ENCODE results near the gene ZNF429. TPM values are rescaled to one million over a fixed set of nuclear protein-coding genes. Genes with fewer than 3 reads are reported as not detected.
"Not testable (repeated sequence)": the region's sequence is repeated elsewhere in the genome, so short reads cannot be mapped to it uniquely, and the experiment has no call there.

The ZNF429 gene
- total RNA-seq, 1 donor from 2014 or later = 7.9 TPM

DNA sequence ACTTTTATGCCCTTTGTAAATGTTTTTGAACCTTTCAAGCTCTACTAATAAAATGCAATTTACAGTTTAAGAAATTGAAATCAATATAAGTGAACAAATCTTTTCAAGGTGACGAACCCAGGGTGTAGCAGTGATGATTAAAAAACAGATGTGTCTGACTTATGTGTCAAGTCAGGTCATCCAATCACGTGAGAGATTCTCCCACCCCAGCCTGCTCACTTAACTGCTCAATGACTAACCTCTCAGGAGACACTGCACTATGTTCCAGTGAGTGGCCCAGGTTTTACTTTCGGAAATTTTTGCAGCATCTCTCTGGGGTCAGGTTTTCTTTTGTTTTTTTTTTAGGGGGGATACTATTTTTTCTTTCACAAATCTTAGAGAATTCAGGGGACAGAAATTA is 60.7 kb downstream of the ZNF429 start:
- no peaks in the 10 kb centered on the region for H3K27me3 ChIP-seq
- no peak overlapping the region for H3K27ac ChIP-seq
- H3K9me3 ChIP-seq = no peaks in the 10 kb centered on the region
- TF ChIP-seq POLR2A (IDR thresholded peaks at IDR 0.05) = no peak
- intact Hi-C loops (cut with DNase I) = no loop called here
- no peak for DNase-seq (ENCODE audit: extremely low spot score in 2 of 2)
- H3K4me3 ChIP-seq = no peak overlapping the region
- H3K36me3 ChIP-seq = peaks cover 0 to 19% of the 10 kb centered on the region in 2 donors
- peaks cover 11% of the 10 kb centered on the region for H3K4me1 ChIP-seq

DNA sequence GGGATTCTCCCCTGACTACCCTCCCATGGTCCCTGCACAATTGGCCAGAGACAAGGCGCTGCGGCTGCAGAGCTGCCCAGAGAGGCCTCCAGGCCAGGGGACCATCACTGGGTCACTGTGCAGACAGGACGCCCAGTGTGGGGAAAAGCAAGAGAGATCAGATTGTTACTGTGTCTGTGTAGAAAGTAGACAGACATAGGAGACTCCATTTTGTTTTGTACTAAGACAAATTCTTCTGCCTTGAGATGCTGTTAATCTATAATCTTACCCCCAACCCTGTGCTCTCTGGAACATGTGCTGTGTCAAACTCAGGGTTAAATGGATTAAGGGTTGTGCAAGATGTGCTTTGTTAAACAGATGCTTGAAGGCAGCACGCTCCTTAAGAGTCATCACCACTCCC is 62.4 kb downstream of the ZNF429 start:
- H3K27me3 ChIP-seq; H3K27ac ChIP-seq; intact Hi-C loops (cut with DNase I); H3K4me3 ChIP-seq; H3K9me3 ChIP-seq; DNase-seq (ENCODE audit: extremely low spot score in 2 of 2): not testable (repeated sequence)
- Histone ChIP-seq H3K36me3 (peaks cover 0 to 12% of the 10 kb centered on the region in 2 donors), H3K4me1 (peaks cover 11% of the 10 kb centered on the region)

DNA sequence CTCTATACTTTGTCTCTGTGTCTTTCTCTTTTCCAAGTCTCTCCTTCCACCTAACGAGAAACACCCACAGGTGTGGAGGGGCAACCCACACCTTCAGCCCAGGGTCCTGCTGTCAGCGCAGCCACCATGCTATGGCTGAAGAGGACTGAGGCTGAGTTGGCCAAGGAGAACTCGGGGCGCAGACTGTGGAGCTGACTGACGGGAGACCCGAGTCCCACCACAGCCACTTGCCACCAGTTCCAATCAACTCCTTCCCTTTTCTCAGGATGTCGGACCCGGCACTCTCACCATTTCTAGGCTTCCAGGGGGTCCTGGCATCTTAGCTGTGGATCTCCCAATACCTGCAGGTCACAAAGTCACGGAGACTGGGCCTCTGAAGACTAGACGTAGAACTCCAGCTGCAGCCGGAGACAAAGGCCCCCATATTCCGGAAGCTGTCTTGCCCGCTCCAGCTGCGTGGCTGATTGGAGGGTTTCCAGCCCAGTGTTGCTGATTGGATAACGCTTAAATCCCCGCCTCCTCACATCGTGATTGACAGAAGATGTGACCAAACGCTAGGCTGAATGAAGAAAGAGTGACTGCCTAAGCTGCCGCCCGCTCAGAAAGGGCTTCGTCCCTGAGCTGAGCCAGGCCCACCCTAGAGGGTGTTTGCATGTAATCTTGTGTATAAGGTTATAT is 63.6 kb downstream of the ZNF429 start:
- DNase-seq (ENCODE audit: extremely low spot score in 2 of 2) = no peak
- peak overlapping the region; percentile 68 for H3K27ac ChIP-seq
- H3K4me3 ChIP-seq = peak overlapping the region; percentile 25 to 51

DNA sequence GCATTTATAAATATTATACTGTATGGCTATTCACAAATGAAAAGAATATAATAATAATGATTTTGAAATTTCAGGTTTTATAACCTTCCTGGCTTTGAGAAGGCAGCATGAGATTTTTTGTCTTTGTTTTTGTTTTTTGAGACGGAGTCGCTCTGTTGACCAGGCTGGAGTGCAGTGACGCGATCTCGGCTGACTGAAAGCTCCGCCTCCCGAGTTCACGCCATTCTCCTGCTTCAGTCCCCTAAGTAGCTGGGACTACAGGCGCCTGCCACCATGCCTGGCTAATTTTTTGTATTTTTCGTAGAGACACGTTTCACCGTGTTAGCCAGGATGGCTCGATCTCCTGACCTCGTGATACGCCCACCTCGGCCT is 64.1 kb downstream of the ZNF429 start:
- H3K4me3 ChIP-seq = peak overlapping the region; percentile 25 to 51
- H3K27me3 ChIP-seq = no peaks in the 10 kb centered on the region
- intact Hi-C loops (cut with DNase I) = no loop called here
- no peaks in the 10 kb centered on the region for H3K36me3 ChIP-seq
- TF ChIP-seq POLR2A (IDR thresholded peaks at IDR 0.05) (no peak), POLR2AphosphoS5 (IDR thresholded peaks at IDR 0.05; ENCODE audit: insufficient read depth in 1 of 2, low read depth in 1 of 2) (peak in 1 of 2 donors; percentile 6)
- peak overlapping the region; percentile 68 for H3K27ac ChIP-seq
- no peak for DNase-seq (ENCODE audit: extremely low spot score in 2 of 2)
- peaks cover 11% of the 10 kb centered on the region for H3K4me1 ChIP-seq
- H3K9me3 ChIP-seq = no peaks in the 10 kb centered on the region

More for the DNA sequence above, 63.6 kb downstream of the ZNF429 start:
- Histone ChIP-seq H3K36me3 (peaks cover 0 to 2% of the 10 kb centered on the region in 2 donors), H3K9me3 (no peaks in the 10 kb centered on the region), H3K4me1 (peaks cover 11% of the 10 kb centered on the region), H3K27me3 (no peaks in the 10 kb centered on the region)
- intact Hi-C loops (cut with DNase I) = no loop called here
- no peak for TF ChIP-seq POLR2A (IDR thresholded peaks at IDR 0.05)
- TF ChIP-seq POLR2AphosphoS5 (IDR thresholded peaks at IDR 0.05; ENCODE audit: insufficient read depth in 1 of 2, low read depth in 1 of 2) = peak in 1 of 2 donors; percentile 80

DNA sequence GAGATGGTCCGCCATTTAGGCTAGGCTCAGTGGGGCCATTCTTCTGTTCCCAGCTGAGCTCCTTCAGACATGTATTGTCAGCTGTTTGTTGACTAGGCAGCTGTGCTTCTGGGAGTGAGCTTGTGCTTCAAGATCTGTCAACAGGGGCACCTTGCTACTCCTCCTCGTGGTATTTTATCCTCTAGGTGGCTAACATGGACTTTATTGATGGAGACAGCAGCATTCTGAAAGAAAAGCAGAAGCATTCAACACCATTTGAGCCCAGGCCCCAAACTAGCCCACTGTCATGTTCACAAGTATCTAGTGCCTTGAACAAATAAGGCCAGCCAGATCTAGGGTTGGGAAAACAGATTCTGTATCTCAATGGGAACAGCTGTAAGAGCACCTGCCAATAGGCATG is 65.9 kb downstream of the ZNF429 start:
- H3K9me3 ChIP-seq = no peaks in the 10 kb centered on the region
- peaks cover 11% of the 10 kb centered on the region for H3K4me1 ChIP-seq
- no peak overlapping the region for H3K4me3 ChIP-seq
- intact Hi-C loops (cut with DNase I) = no loop called here
- TF ChIP-seq POLR2A (IDR thresholded peaks at IDR 0.05) (no peak), POLR2AphosphoS5 (IDR thresholded peaks at IDR 0.05; ENCODE audit: insufficient read depth in 1 of 2, low read depth in 1 of 2) (no peak)
- TF ChIP-seq, protein P1, sequence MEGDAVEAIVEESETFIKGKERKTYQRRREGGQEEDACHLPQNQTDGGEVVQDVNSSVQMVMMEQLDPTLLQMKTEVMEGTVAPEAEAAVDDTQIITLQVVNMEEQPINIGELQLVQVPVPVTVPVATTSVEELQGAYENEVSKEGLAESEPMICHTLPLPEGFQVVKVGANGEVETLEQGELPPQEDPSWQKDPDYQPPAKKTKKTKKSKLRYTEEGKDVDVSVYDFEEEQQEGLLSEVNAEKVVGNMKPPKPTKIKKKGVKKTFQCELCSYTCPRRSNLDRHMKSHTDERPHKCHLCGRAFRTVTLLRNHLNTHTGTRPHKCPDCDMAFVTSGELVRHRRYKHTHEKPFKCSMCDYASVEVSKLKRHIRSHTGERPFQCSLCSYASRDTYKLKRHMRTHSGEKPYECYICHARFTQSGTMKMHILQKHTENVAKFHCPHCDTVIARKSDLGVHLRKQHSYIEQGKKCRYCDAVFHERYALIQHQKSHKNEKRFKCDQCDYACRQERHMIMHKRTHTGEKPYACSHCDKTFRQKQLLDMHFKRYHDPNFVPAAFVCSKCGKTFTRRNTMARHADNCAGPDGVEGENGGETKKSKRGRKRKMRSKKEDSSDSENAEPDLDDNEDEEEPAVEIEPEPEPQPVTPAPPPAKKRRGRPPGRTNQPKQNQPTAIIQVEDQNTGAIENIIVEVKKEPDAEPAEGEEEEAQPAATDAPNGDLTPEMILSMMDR (IDR thresholded peaks at IDR 0.05) = no peak
- H3K36me3 ChIP-seq = no peaks in the 10 kb centered on the region
- DNase-seq (ENCODE audit: extremely low spot score in 2 of 2) = no peak
- no peak overlapping the region for H3K27ac ChIP-seq
- no peaks in the 10 kb centered on the region for H3K27me3 ChIP-seq

DNA sequence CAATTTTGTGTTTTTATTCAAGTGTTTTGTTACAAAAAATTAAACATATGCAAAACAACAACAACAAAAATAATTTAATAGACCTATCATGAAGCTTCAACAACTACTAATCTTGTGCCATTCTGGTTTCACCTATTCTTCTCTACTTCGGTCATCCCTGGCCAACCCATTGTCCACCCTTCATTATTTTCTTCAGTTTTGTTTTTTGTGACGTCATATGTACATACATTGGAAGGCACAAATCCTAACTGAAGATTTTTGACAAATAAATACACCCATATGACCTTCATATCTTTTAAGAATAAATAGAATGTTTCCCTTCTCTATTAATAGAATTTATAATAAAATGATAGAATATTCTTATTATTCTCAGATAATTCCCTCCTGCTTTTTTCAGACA is 69.2 kb downstream of the ZNF429 start:
- Histone ChIP-seq H3K36me3 (no peaks in the 10 kb centered on the region), H3K9me3 (no peaks in the 10 kb centered on the region)

DNA sequence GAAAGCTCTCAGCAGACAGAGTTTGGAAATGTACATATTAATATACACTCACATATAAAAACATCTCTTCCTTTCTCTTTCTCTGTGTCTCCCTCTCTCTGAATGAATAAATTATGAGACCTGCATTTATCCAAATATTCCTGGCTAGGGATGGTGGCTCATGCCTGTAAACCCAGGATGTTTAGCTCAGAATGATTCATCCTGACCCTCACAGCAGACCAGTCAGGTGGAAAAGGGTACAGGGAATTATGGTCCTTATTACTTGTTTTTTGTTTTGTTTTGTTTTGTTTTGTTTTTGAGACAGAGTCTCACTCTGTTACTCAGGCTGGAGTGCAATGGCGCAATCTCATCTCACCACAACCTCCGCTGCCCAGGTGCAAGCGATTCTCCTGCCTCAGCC is 71.1 kb downstream of the ZNF429 start:
- DNase-seq (ENCODE audit: extremely low spot score in 2 of 2) = no peak
- Histone ChIP-seq H3K36me3 (no peaks in the 10 kb centered on the region), H3K9me3 (no peaks in the 10 kb centered on the region), H3K4me1 (no peaks in the 10 kb centered on the region), H3K27me3 (no peaks in the 10 kb centered on the region), H3K27ac (no peak overlapping the region), H3K4me3 (no peak overlapping the region)
- intact Hi-C loops (cut with DNase I) = no loop called here
- TF ChIP-seq POLR2A (IDR thresholded peaks at IDR 0.05) (no peak), POLR2AphosphoS5 (IDR thresholded peaks at IDR 0.05; ENCODE audit: insufficient read depth in 1 of 2, low read depth in 1 of 2) (no peak)
- TF ChIP-seq, protein P1 (IDR thresholded peaks at IDR 0.05) = no peak

More for the DNA sequence above, 69.2 kb downstream of the ZNF429 start:
- Histone ChIP-seq H3K27me3 (no peaks in the 10 kb centered on the region), H3K27ac (no peak overlapping the region), H3K4me1 (no peaks in the 10 kb centered on the region), H3K4me3 (no peak overlapping the region)
- DNase-seq (ENCODE audit: extremely low spot score in 2 of 2) = no peak
- no peak for TF ChIP-seq POLR2AphosphoS5 (IDR thresholded peaks at IDR 0.05; ENCODE audit: insufficient read depth in 1 of 2, low read depth in 1 of 2)
- no peak for TF ChIP-seq POLR2A (IDR thresholded peaks at IDR 0.05)
- TF ChIP-seq, protein P1 (IDR thresholded peaks at IDR 0.05) = no peak
- intact Hi-C loops (cut with DNase I) = no loop called here

Measured in vagina (tissue), 2 donors.